GM10266 (cell line): Measurements from ENCODE around the gene FNBP1L.

Experiments used
- DNase-seq: peaks from one replicate; pipeline ENCODE4 v3.0.0; 2012; ENCODE audit errors: extremely low spot score
- CTCF ChIP-seq: IDR thresholded peaks from 2 replicates; pipeline ENCODE4 v1.5.1; 2012; ENCODE audit warnings: mild to moderate bottlenecking, low read depth; ENCODE audit not compliant: control insufficient read depth, insufficient read depth; ENCODE audit errors: missing control alignments

The FNBP1L gene

GRCh38 chr1:93501399-93501798, 53.5 kb downstream of the FNBP1L start:
- no peak for TF ChIP-seq CTCF
- DNase-seq, result no peak

- DNase-seq, result no peak
- TF ChIP-seq CTCF, result no peak
Measured at GRCh38 chr1:93501829-93502369, 54.0 kb downstream of the FNBP1L start.

DNA sequence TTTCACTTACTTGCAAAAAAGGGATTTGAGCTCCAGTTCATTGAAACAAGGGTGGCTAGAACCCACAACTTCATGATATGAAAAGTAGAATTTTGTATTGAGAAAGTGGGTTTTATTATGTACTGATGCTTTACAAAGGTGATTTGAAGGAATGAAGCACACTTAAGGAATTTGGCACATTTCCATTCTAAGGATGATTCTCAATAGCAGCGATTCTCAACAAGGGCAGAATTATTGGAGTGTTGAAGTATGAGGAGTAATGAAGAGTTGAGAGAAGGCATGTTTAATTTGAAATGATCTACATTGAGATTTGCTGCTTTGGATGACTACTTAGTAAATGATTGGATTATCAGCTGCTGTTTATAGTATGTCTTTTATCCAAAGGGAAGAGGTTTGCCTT, 54.7 kb downstream of the FNBP1L start:
- TF ChIP-seq CTCF, result no peak
- DNase-seq, result no peak

- TF ChIP-seq CTCF, result no peak
- no peak for DNase-seq
Measured at GRCh38 chr1:93503163-93503562, 55.2 kb downstream of the FNBP1L start.

DNA sequence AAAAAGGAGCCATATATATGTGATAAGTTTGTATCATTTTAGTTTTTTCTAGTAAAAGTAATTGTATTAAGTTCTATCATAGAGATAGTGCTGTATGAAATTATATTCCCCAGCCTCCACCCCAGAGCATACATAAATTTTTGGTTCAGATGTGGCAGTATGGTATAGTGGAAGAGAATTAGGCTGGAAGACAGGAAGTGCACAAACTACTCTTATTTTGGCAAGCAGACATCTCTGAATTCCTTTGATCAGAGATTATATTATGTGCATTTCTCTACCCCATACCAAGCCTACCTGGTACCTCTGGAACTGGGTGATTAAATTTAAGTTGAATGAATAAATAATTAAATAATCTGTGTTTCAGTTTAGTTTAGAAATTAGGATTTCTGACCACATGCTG, 55.9 kb downstream of the FNBP1L start:
- no peak for DNase-seq
- no peak for TF ChIP-seq CTCF

- DNase-seq, result no peak
- no peak for TF ChIP-seq CTCF
Measured at GRCh38 chr1:93504247-93505033, 56.5 kb downstream of the FNBP1L start.

DNA sequence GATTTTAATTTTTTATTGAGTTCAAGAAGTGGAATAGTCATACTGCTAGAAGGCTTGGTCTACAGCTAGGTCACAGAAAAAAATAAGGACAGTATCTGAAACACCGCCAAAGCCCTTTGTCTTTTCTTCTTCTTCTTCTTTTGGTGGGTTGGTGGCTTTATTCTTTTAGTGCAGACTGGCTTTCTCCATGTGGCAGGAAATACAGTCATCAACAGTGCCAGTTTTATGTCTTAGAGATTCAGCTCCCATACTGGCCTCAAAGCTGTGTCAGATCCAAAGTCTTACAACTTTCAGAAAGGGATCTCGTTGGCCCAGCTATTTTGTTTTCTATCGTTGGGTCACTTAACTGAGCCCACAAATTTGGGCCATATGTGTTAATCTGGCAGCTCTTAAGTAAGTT, 58.2 kb downstream of the FNBP1L start:
- TF ChIP-seq CTCF, result no peak
- DNase-seq, result no peak
